ENCODE measurements around the gene TTI1.

GRCh38 chr20:37948956-37949355 is 84.3 kb downstream of the TTI1 start:
- TF ChIP-seq POLR2A (IDR thresholded peaks at IDR 0.05; ENCODE audit: low read depth, low read length) (no peak), POLR2AphosphoS5 (IDR thresholded peaks at IDR 0.05; ENCODE audit: low read depth, low read length) (no peak), SPI1 (IDR thresholded peaks at IDR 0.05; ENCODE audit: low read depth, low read length) (no peak)
